HFFc6 (cell line): ENCODE results near the gene RASSF5. TPM values are rescaled to one million over a fixed set of nuclear protein-coding genes. Genes with fewer than 3 reads are reported as not detected.
A peak's percentile ranks its signal among the peaks of the same experiment; 100 is the strongest.

ENCODE experiments used
- DNase-seq: peaks from one replicate; pipeline ENCODE4 v3.0.0-alpha.2; 2018
- H3K27ac Mint-ChIP-seq: 2 replicates; pipeline ENCODE4 v1.8.0; 2020; ENCODE audit warnings: mild to moderate bottlenecking, mixed read lengths
- H3K27me3 Mint-ChIP-seq: 2 replicates; pipeline ENCODE4 v1.8.0; 2021; ENCODE audit warnings: mild to moderate bottlenecking, moderate library complexity, mixed read lengths; ENCODE audit not compliant: insufficient read depth
- H3K36me3 Mint-ChIP-seq: 2 replicates; pipeline ENCODE4 v1.8.0; 2021; ENCODE audit warnings: low read depth, mixed read lengths
- H3K4me1 Mint-ChIP-seq: 2 replicates; pipeline ENCODE4 v1.8.0; 2020; ENCODE audit warnings: low read depth, mixed read lengths
- H3K4me3 Mint-ChIP-seq: 2 replicates; pipeline ENCODE4 v1.8.0; 2020; ENCODE audit warnings: mild to moderate bottlenecking, moderate library complexity, mixed read lengths
- H3K9me3 Mint-ChIP-seq: 2 replicates; pipeline ENCODE4 v1.8.0; 2020; ENCODE audit warnings: mild to moderate bottlenecking, mixed read lengths
- CTCF ChIP-seq: fragments of 200-600 bp; sonication (generic); IDR thresholded peaks from 2 replicates; pipeline ENCODE4 v1.5.0; 2021; ENCODE audit warnings: antibody characterized with exemption, mild to moderate bottlenecking
- total RNA-seq, 6 experiments: library from RNA; stranded (reverse); fragmentation: NEBNext Ultra II Directional; extraction: Animal tissue kit (Norgen Biotek cat#: 25700); gene quantifications; 2 replicates in 1 of 6; 3 replicates in 5 of 6; pipeline ENCODE4 v1.2.3, GENCODE V29; 2021

RASSF5 gene
- total RNA-seq, 6 experiments from 2014 or later, result 0.52 to 1.1 (median 0.82) TPM

GRCh38 chr1:206498685-206499084 lies 8.6 kb upstream of the RASSF5 start:
- Mint-ChIP-seq H3K4me3 (no peak overlapping the region), H3K4me1 (peaks cover 43% of the 10 kb centered on the region), H3K27ac (no peak overlapping the region), H3K36me3 (peaks cover 14% of the 10 kb centered on the region), H3K27me3 (peaks cover 5% of the 10 kb centered on the region), H3K9me3 (no peaks in the 10 kb centered on the region)
- TF ChIP-seq CTCF, result no peak
- no peak for DNase-seq

GRCh38 chr1:206500046-206500445 lies 7.3 kb upstream of the RASSF5 start:
- H3K4me1 Mint-ChIP-seq, result peaks cover 56% of the 10 kb centered on the region
- peaks cover 5% of the 10 kb centered on the region for H3K27me3 Mint-ChIP-seq
- H3K36me3 Mint-ChIP-seq, result peaks cover 14% of the 10 kb centered on the region
- no peaks in the 10 kb centered on the region for H3K9me3 Mint-ChIP-seq
- H3K27ac Mint-ChIP-seq, result no peak overlapping the region
- TF ChIP-seq CTCF, result no peak
- H3K4me3 Mint-ChIP-seq, result no peak overlapping the region
- no peak for DNase-seq

GRCh38 chr1:206501881-206502280 lies 5.5 kb upstream of the RASSF5 start:
- Mint-ChIP-seq H3K36me3 (peaks cover 4% of the 10 kb centered on the region; the same call in 1 of the 2 replicates), H3K27me3 (peaks cover 5% of the 10 kb centered on the region; the same call in 1 of the 2 replicates), H3K4me1 (peaks cover 65% of the 10 kb centered on the region), H3K27ac (peak overlapping the region; percentile 83), H3K4me3 (peak overlapping the region; percentile 52; the same call in 1 of the 2 replicates), H3K9me3 (no peaks in the 10 kb centered on the region)
- DNase-seq, result no peak
- TF ChIP-seq CTCF, result no peak

- no peak overlapping the region for H3K27ac Mint-ChIP-seq
- H3K4me3 Mint-ChIP-seq, result no peak overlapping the region
- H3K9me3 Mint-ChIP-seq, result no peaks in the 10 kb centered on the region
- DNase-seq, result no peak
- peaks cover 5% of the 10 kb centered on the region; the same call in 1 of the 2 replicates for H3K27me3 Mint-ChIP-seq
- H3K4me1 Mint-ChIP-seq, result peaks cover 65% of the 10 kb centered on the region
- no peak for TF ChIP-seq CTCF
- H3K36me3 Mint-ChIP-seq, result no peaks in the 10 kb centered on the region
Measured at GRCh38 chr1:206502403-206502802, 4.9 kb upstream of the RASSF5 start.

- Mint-ChIP-seq H3K4me3 (no peak overlapping the region), H3K27ac (no peak overlapping the region), H3K9me3 (no peaks in the 10 kb centered on the region), H3K36me3 (no peaks in the 10 kb centered on the region), H3K27me3 (peaks cover 5% of the 10 kb centered on the region; the same call in 1 of the 2 replicates), H3K4me1 (peaks cover 65% of the 10 kb centered on the region)
- no peak for DNase-seq
- TF ChIP-seq CTCF, result no peak
Measured at GRCh38 chr1:206502812-206503211, 4.5 kb upstream of the RASSF5 start.
